Mammary epithelial cell (primary cell): ENCODE measurements around the gene LYPD6B.

Source experiments
- EZH2 ChIP-seq: IDR thresholded peaks from 2 replicates; pipeline ENCODE4 v1.6.1; 2012; ENCODE audit warnings: low read length, inconsistent platforms, borderline replicate concordance
- TF ChIP-seq, protein P1 (sequence below), 2 donors: IDR thresholded peaks in 1 of 2; conservative IDR thresholded peaks in 1 of 2; 2 replicates each; pipeline ENCODE4 v1.5.1; 2011 to 2012; ENCODE audit warnings: inconsistent platforms in 2 of 2, low read length in 2 of 2, mild to moderate bottlenecking in 2 of 2, control low read depth in 1 of 2, low read depth in 1 of 2; ENCODE audit not compliant: insufficient read depth in 1 of 2; ENCODE audit errors: extremely low read depth in 1 of 2

DNA sequence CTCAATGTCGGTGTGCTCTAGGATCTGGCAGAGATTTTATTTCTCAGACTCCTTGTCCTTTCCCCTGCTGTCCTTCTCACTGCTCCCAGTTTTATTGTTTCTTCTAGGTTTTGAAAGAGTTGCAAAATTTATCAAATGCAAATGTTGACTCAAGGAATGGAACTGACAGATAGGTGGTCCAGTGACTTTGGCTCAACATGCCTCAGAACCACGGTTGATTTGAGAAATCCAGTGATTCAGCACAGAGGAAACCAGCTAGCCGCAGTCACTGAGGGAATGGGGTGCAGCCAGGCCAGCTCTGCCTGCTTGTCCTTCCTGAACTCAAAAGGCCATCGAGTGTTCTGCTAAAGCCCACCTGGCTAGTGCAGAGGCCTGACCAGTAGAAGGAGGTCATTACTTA, 166.2 kb downstream of the LYPD6B start:
- TF ChIP-seq, protein P1, sequence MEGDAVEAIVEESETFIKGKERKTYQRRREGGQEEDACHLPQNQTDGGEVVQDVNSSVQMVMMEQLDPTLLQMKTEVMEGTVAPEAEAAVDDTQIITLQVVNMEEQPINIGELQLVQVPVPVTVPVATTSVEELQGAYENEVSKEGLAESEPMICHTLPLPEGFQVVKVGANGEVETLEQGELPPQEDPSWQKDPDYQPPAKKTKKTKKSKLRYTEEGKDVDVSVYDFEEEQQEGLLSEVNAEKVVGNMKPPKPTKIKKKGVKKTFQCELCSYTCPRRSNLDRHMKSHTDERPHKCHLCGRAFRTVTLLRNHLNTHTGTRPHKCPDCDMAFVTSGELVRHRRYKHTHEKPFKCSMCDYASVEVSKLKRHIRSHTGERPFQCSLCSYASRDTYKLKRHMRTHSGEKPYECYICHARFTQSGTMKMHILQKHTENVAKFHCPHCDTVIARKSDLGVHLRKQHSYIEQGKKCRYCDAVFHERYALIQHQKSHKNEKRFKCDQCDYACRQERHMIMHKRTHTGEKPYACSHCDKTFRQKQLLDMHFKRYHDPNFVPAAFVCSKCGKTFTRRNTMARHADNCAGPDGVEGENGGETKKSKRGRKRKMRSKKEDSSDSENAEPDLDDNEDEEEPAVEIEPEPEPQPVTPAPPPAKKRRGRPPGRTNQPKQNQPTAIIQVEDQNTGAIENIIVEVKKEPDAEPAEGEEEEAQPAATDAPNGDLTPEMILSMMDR (conservative IDR thresholded peaks at IDR 0.05 in 1 of 2, IDR thresholded peaks at IDR 0.05 in 1 of 2; ENCODE audit: extremely low read depth in 1 of 2, insufficient read depth in 1 of 2, low read depth in 1 of 2, low read length in 2 of 2), result no peak
- no peak for TF ChIP-seq EZH2
